Gastrocnemius medialis (tissue), 4 donors: ENCODE data around the gene NRCAM. TPM values are rescaled to one million over a fixed set of nuclear protein-coding genes. Genes with fewer than 3 reads are reported as not detected.

Experiments
- ATAC-seq, 2 donors: fragments of 150-250 bp; one replicate each; pipeline ENCODE4 v1.9.1; 2016
- DNase-seq, 2 donors: peaks; one replicate each; pipeline ENCODE4 v3.0.0-alpha.2; 2019
- H3K27ac ChIP-seq, 4 donors: fragments of 200-600 bp; sonication (generic); 1 replicate in 1 of 4; 2 replicates in 3 of 4; pipeline ENCODE4 v1.5.1; 2016 to 2018; ENCODE audit warnings: mild to moderate bottlenecking in 2 of 4, moderate library complexity in 1 of 4
- H3K27me3 ChIP-seq, 3 donors: fragments of 200-600 bp; sonication (generic) in 2 of 3; 1 replicate in 1 of 3; 2 replicates in 2 of 3; pipeline versions ENCODE4 v1.5.1 to v1.6.0; 2016 to 2019; ENCODE audit warnings: mild to moderate bottlenecking in 1 of 3, moderate library complexity in 1 of 3
- H3K36me3 ChIP-seq, 2 donors: fragments of 200-600 bp; sonication (generic) in 1 of 2; one replicate each; pipeline ENCODE4 v1.5.1; 2017 to 2018
- H3K4me1 ChIP-seq, 2 donors: fragments of 200-600 bp; sonication (generic) in 1 of 2; one replicate each; pipeline ENCODE4 v1.5.1; 2016 to 2017; ENCODE audit warnings: mild to moderate bottlenecking in 2 of 2
- H3K4me3 ChIP-seq, 4 donors: fragments of 200-600 bp; sonication (generic) in 3 of 4; 1 replicate in 1 of 4; 2 replicates in 3 of 4; pipeline ENCODE4 v1.5.1; 2016 to 2019; ENCODE audit warnings: mild to moderate bottlenecking in 2 of 4
- H3K9me3 ChIP-seq, 3 donors: fragments of 200-600 bp; sonication (generic) in 2 of 3; 1 replicate in 1 of 3; 2 replicates in 2 of 3; pipeline ENCODE4 v1.5.1; 2016 to 2019
- CTCF ChIP-seq, 5 experiments: fragments of 450-650 bp in 3 of 5; fragments of 200-600 bp in 2 of 5; sonication (generic) in 2 of 5; IDR thresholded peaks in 4 of 5; conservative IDR thresholded peaks in 1 of 5; 1 replicate in 4 of 5; 2 replicates in 1 of 5; pipeline ENCODE4 v1.5.1; 2016 to 2019; ENCODE audit warnings: antibody characterized with exemption in 5 of 5, mild to moderate bottlenecking in 3 of 5, moderate library complexity in 3 of 5
- POLR2A ChIP-seq, 2 donors: fragments of 450-650 bp; IDR thresholded peaks; one replicate each; pipeline ENCODE4 v1.6.1; 2017; ENCODE audit warnings: antibody characterized with exemption in 2 of 2, mild to moderate bottlenecking in 2 of 2, moderate library complexity in 2 of 2
- in situ Hi-C, 4 donors: fragments of 200-750 bp; cut with MboI; loops; one replicate each; pipeline versions ENCODE4 v1.15.0 to v1.8.0; 2017; ENCODE audit warnings: low sequenced_read_pairs in 4 of 4
- intact Hi-C: fragments of 100-400 bp; cut with DNase I; formaldehyde crosslinking; loops from one replicate; pipeline ENCODE4 v1.15.1; 2023; ENCODE audit warnings: low total_unique reads
- total RNA-seq, 4 donors: library from RNA; depleted of rRNA; stranded (reverse); fragments of >200 nt; gene quantifications; one replicate each; pipeline versions ENCODE4 v1.1.0 to v1.2.3, GENCODE V29; 2016

The NRCAM gene
- total RNA-seq, 4 donors from 2014 or later, result 0.18 to 0.31 (median 0.23) TPM; not detected in 1

GRCh38 chr7:108331971-108332370 lies 124.3 kb downstream of the NRCAM start:
- TF ChIP-seq CTCF (IDR thresholded peaks at IDR 0.05 in 4 of 5, conservative IDR thresholded peaks at IDR 0.05 in 1 of 5), result no peak
- TF ChIP-seq POLR2A (IDR thresholded peaks at IDR 0.05), result no peak
- H3K4me1 ChIP-seq, result no peaks in the 10 kb centered on the region
- no peak overlapping the region for H3K4me3 ChIP-seq
- intact Hi-C loops, result no loop called here
- no peaks in the 10 kb centered on the region for H3K9me3 ChIP-seq
- H3K36me3 ChIP-seq, result no peaks in the 10 kb centered on the region
- no peaks in the 10 kb centered on the region for H3K27me3 ChIP-seq
- in situ Hi-C loops, result no loop called here
- no peak for DNase-seq
- ATAC-seq, result no peak
- no peak overlapping the region for H3K27ac ChIP-seq

GRCh38 chr7:108330227-108330626 lies 126.0 kb downstream of the NRCAM start:
- no peak for ATAC-seq
- Histone ChIP-seq H3K36me3 (no peaks in the 10 kb centered on the region), H3K27ac (no peak overlapping the region), H3K4me3 (no peak overlapping the region), H3K9me3 (no peaks in the 10 kb centered on the region), H3K27me3 (no peaks in the 10 kb centered on the region), H3K4me1 (no peaks in the 10 kb centered on the region)
- TF ChIP-seq POLR2A (IDR thresholded peaks at IDR 0.05) (no peak), CTCF (IDR thresholded peaks at IDR 0.05 in 4 of 5, conservative IDR thresholded peaks at IDR 0.05 in 1 of 5) (no peak)
- intact Hi-C loops (no loop called here), in situ Hi-C loops (no loop called here)
- no peak for DNase-seq

- Histone ChIP-seq H3K36me3 (no peaks in the 10 kb centered on the region), H3K27ac (no peak overlapping the region), H3K4me1 (no peaks in the 10 kb centered on the region), H3K27me3 (no peaks in the 10 kb centered on the region), H3K4me3 (no peak overlapping the region), H3K9me3 (no peaks in the 10 kb centered on the region)
- ATAC-seq (no peak), DNase-seq (no peak)
- in situ Hi-C loops (no loop called here), intact Hi-C loops (no loop called here)
- TF ChIP-seq POLR2A (IDR thresholded peaks at IDR 0.05) (no peak), CTCF (IDR thresholded peaks at IDR 0.05 in 4 of 5, conservative IDR thresholded peaks at IDR 0.05 in 1 of 5) (no peak)
These were observed 126.7 kb downstream of the NRCAM start for GRCh38 chr7:108329514-108329913.

- in situ Hi-C loops, result no loop called here
These were observed 128.0 kb downstream of the NRCAM start for GRCh38 chr7:108328174-108328651.

More at GRCh38 chr7:108328174-108328651, 128.0 kb downstream of the NRCAM start:
- Histone ChIP-seq H3K36me3 (no peaks in the 10 kb centered on the region), H3K9me3 (no peaks in the 10 kb centered on the region), H3K4me3 (no peak overlapping the region), H3K4me1 (no peaks in the 10 kb centered on the region), H3K27ac (no peak overlapping the region), H3K27me3 (no peaks in the 10 kb centered on the region)
- intact Hi-C loops, result no loop called here
- DNase-seq (no peak), ATAC-seq (no peak)
- TF ChIP-seq POLR2A (IDR thresholded peaks at IDR 0.05), result no peak
- no peak for TF ChIP-seq CTCF (IDR thresholded peaks at IDR 0.05 in 4 of 5, conservative IDR thresholded peaks at IDR 0.05 in 1 of 5)
